Lower lobe of right lung (tissue), 2 donors: Measurements from ENCODE around the gene CLDN8. TPM values are rescaled to one million over a fixed set of nuclear protein-coding genes. Genes with fewer than 3 reads are reported as not detected.

Experiments
- ATAC-seq, 2 donors: fragments of 200-7000 bp; cut with Tn5 transposase; one replicate each; pipeline ENCODE4 v1.9.1; 2020 to 2022; ENCODE audit warnings: mild to moderate bottlenecking in 2 of 2, moderate library complexity in 2 of 2
- DNase-seq: peaks from one replicate; pipeline ENCODE4 v3.0.0-alpha.2; 2020
- H3K27ac ChIP-seq: fragments of 200-600 bp; one replicate; pipeline ENCODE4 v1.8.0; 2022
- H3K27me3 ChIP-seq: fragments of 200-600 bp; one replicate; pipeline ENCODE4 v1.8.0; 2022; ENCODE audit warnings: low read depth
- H3K36me3 ChIP-seq: fragments of 200-600 bp; one replicate; pipeline ENCODE4 v1.8.0; 2022; ENCODE audit warnings: mild to moderate bottlenecking
- H3K4me1 ChIP-seq: fragments of 200-600 bp; one replicate; pipeline ENCODE4 v1.8.0; 2022
- H3K4me3 ChIP-seq: fragments of 200-600 bp; one replicate; pipeline ENCODE4 v1.8.0; 2022; ENCODE audit warnings: mild to moderate bottlenecking
- H3K9me3 ChIP-seq: fragments of 200-600 bp; one replicate; pipeline ENCODE4 v1.8.0; 2022
- intact Hi-C: fragments of 100-400 bp; cut with DNase I; formaldehyde crosslinking; loops from one replicate; pipeline ENCODE4 v1.11.0; 2022
- total RNA-seq: library from RNA; stranded (reverse); fragmentation: NEBNext Ultra II Directional; extraction: Animal tissue kit (Norgen Biotek cat#: 25700); gene quantifications from one replicate; pipeline ENCODE4 v1.2.1, GENCODE V29; 2021
- TF ChIP-seq, protein P1 (sequence below): fragments of 200-600 bp; IDR thresholded peaks from one replicate; pipeline ENCODE4 v1.8.0; 2022; ENCODE audit warnings: antibody characterized with exemption, mild to moderate bottlenecking
- donor health status: DM: no; HTN: yes; CAD: no; lungs with severe emphysema.

The CLDN8 gene
- total RNA-seq, 1 donor from 2014 or later: 2.9 TPM

DNA sequence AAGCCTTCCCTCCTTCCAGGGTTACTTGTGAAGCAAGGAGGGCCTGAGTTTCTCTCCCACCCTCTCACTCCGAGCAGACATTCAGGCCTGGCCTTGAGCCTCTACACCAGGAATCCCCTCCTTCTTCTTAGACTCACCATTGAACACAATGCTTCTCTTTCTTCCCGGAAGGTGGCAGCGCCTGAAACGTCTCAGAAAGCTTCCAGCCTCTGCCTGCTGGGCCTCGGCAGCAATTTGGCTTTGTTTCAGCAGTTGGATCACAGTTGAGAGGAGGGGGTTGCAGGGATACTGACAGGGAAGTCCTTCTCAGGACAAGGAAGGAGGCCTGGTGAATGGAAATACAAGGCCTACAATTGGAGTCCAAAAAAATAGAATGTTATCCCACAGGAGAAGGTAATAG, 6.3 kb downstream of the CLDN8 start:
- DNase-seq (no peak), ATAC-seq (no peak)
- Histone ChIP-seq H3K4me1 (no peaks in the 10 kb centered on the region), H3K27ac (no peak overlapping the region), H3K4me3 (no peak overlapping the region), H3K9me3 (no peaks in the 10 kb centered on the region), H3K27me3 (no peaks in the 10 kb centered on the region), H3K36me3 (no peaks in the 10 kb centered on the region)
- intact Hi-C loops: no loop called here
- TF ChIP-seq, protein P1, sequence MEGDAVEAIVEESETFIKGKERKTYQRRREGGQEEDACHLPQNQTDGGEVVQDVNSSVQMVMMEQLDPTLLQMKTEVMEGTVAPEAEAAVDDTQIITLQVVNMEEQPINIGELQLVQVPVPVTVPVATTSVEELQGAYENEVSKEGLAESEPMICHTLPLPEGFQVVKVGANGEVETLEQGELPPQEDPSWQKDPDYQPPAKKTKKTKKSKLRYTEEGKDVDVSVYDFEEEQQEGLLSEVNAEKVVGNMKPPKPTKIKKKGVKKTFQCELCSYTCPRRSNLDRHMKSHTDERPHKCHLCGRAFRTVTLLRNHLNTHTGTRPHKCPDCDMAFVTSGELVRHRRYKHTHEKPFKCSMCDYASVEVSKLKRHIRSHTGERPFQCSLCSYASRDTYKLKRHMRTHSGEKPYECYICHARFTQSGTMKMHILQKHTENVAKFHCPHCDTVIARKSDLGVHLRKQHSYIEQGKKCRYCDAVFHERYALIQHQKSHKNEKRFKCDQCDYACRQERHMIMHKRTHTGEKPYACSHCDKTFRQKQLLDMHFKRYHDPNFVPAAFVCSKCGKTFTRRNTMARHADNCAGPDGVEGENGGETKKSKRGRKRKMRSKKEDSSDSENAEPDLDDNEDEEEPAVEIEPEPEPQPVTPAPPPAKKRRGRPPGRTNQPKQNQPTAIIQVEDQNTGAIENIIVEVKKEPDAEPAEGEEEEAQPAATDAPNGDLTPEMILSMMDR: no peak

DNA sequence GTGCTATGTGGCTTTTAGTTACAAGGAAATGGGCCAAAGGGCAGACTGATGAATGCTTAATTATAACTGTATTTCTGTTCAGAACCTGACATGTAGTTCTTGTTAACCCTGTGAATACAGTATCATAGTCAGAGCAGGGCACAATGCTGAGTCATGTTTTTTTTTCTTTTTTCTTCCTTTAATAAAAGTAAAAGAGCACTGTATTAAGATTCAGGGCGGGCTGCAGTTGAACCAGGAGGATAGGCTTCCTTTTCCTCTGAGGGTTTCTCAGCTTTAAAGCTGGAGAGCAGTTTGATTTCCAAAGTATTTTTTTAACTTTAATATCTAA, 8.7 kb downstream of the CLDN8 start:
- ATAC-seq (no peak), DNase-seq (no peak)
- H3K4me1 ChIP-seq: no peaks in the 10 kb centered on the region
- no peaks in the 10 kb centered on the region for H3K9me3 ChIP-seq
- no peak overlapping the region for H3K4me3 ChIP-seq
- TF ChIP-seq, protein P1: no peak
- no peaks in the 10 kb centered on the region for H3K27me3 ChIP-seq
- H3K36me3 ChIP-seq: no peaks in the 10 kb centered on the region
- no peak overlapping the region for H3K27ac ChIP-seq
- intact Hi-C loops: no loop called here

DNA sequence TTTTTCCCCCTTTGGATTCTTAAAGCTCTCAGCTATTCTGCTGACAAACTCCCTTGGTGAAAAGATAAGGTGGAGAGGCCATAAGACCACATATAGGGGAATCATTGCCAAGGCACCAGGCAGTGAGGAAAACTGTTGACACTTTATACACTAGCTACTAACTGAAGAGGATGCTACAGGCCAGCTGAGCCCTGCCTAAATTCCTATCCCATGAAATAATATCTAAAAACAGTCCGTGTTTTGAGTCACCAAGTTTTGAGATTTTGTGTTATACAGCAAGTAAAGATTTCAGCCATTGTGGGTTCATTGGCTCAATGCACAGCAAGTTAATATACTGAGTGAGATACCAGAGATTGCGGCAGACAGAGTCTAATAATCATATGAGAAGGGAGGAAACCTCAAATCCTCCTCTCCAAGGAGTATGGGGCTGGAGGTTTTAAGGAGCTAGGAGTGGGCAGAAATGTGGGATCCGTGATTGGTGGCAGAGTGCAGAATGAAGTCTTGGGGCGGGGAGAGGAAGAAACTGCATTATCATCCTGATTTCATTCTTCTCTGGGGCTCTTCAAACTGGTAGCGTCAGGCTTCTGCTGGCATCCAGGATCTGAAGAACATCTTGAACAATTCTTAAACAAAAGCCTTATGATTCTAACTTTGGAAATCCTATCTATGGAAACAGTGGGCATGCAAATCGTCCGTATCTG, 9.2 kb downstream of the CLDN8 start:
- H3K9me3 ChIP-seq: no peaks in the 10 kb centered on the region
- no peaks in the 10 kb centered on the region for H3K4me1 ChIP-seq
- TF ChIP-seq, protein P1: no peak
- H3K27me3 ChIP-seq: no peaks in the 10 kb centered on the region
- no peak overlapping the region for H3K4me3 ChIP-seq
- no peak for DNase-seq
- intact Hi-C loops: no loop called here
- ATAC-seq: no peak
- H3K27ac ChIP-seq: no peak overlapping the region
- no peaks in the 10 kb centered on the region for H3K36me3 ChIP-seq

DNA sequence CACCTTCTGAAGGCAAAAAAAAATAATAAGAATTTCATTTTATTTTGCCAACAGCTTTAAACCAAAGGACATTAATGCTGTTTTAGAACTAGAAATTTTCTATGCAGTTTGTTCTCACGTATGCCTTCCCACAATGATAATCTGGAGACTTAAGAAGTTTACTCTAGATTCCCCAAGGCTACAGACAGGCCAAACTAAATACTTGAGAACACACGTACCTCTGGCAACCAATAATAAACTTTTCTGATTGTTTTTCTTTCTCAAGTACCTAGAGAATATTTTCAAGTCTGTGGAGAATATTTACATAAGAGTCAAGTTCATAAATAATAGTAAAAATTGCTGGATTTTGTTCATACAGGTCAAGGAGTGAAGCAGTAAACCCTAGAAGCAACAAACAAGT, 15.9 kb downstream of the CLDN8 start:
- Histone ChIP-seq H3K4me1 (no peaks in the 10 kb centered on the region), H3K27me3 (no peaks in the 10 kb centered on the region), H3K27ac (no peak overlapping the region), H3K9me3 (no peaks in the 10 kb centered on the region), H3K36me3 (no peaks in the 10 kb centered on the region), H3K4me3 (no peak overlapping the region)
- intact Hi-C loops: loop anchor here (10.0 kb wide), 1 partner anchor 155 kb away; no protein-coding TSS in a partner anchor
- no peak for DNase-seq
- TF ChIP-seq, protein P1: no peak
- ATAC-seq: peak; percentile 79 to 95

DNA sequence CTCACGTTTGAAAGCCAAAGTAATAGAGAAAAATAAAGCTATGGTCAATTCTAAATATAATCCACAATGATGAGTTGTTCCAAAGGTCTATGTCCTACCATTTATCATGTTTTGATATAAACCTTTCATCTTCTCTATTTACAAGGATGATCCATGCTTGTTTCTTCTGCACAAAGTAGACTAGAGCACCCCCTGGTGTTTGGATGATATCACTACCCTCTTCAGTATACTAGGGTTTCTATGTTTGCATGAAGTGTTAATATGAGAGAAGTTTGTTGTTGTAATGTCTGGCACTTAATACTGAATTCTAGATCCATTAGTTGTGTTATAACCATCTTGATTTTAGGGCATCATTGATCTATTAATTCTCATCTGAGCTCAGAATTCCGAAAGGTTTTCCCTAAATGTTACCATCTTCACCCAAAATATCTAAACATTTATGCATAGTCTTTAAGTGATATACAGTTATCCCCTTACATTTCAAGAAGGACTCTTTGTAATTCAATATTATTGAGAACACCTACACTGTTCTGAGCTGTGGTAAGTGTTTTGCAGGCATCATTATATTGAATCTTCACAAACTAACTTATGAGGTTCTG, 21.1 kb downstream of the CLDN8 start:
- H3K27ac ChIP-seq: no peak overlapping the region
- peak; percentile 64 to 73 for ATAC-seq
- TF ChIP-seq, protein P1: peak; percentile 55
- no peak overlapping the region for H3K4me3 ChIP-seq
- no peaks in the 10 kb centered on the region for H3K9me3 ChIP-seq
- no peaks in the 10 kb centered on the region for H3K27me3 ChIP-seq
- H3K36me3 ChIP-seq: no peaks in the 10 kb centered on the region
- no peak for DNase-seq
- no peaks in the 10 kb centered on the region for H3K4me1 ChIP-seq
- intact Hi-C loops: loop anchor here (10.0 kb wide), 1 partner anchor 150 kb away; no protein-coding TSS in a partner anchor
